BLaER1 (cell line): ENCODE measurements around the gene TM4SF4.

Experiments
- H3K27ac ChIP-seq: shearing (Covaris generic); formaldehyde crosslinking; 2 replicates; pipeline ENCODE4 v1.8.1; 2022
- H3K27me3 ChIP-seq: shearing (Covaris generic); formaldehyde crosslinking; 2 replicates; pipeline ENCODE4 v1.8.1; 2022
- H3K36me3 ChIP-seq: shearing (Covaris generic); formaldehyde crosslinking; 2 replicates; pipeline ENCODE4 v1.8.1; 2022
- H3K4me1 ChIP-seq: shearing (Covaris generic); formaldehyde crosslinking; 2 replicates; pipeline ENCODE4 v1.8.1; 2022
- H3K4me2 ChIP-seq: shearing (Covaris generic); formaldehyde crosslinking; 2 replicates; pipeline ENCODE4 v1.8.1; 2022
- H3K4me3 ChIP-seq: shearing (Covaris generic); formaldehyde crosslinking; 2 replicates; pipeline ENCODE4 v1.8.1; 2022
- H3K9ac ChIP-seq: shearing (Covaris generic); formaldehyde crosslinking; 2 replicates; pipeline ENCODE4 v1.8.1; 2022
- H3K9me3 ChIP-seq: shearing (Covaris generic); formaldehyde crosslinking; 2 replicates; pipeline ENCODE4 v1.8.1; 2022
- H4K20me1 ChIP-seq: shearing (Covaris generic); formaldehyde crosslinking; 2 replicates; pipeline ENCODE4 v1.8.1; 2022
- Cebpa-rat ChIP-seq: shearing (Covaris generic); IDR thresholded peaks from 2 replicates; pipeline ENCODE4 v1.8.1; 2022

Gene TM4SF4

GRCh38 chr3:149480326-149481017 lies 6.0 kb downstream of the TM4SF4 start:
- Histone ChIP-seq H3K4me1 (no peaks in the 10 kb centered on the region), H3K4me2 (no peak overlapping the region), H3K27ac (no peak overlapping the region), H3K36me3 (no peaks in the 10 kb centered on the region), H3K9ac (no peak overlapping the region), H3K27me3 (no peaks in the 10 kb centered on the region), H3K4me3 (no peak overlapping the region), H3K9me3 (no peaks in the 10 kb centered on the region), H4K20me1 (no peaks in the 10 kb centered on the region)
- no peak for TF ChIP-seq Cebpa-rat

GRCh38 chr3:149481056-149481455 lies 6.6 kb downstream of the TM4SF4 start:
- no peaks in the 10 kb centered on the region for H3K4me1 ChIP-seq
- no peaks in the 10 kb centered on the region for H3K27me3 ChIP-seq
- H3K9ac ChIP-seq: no peak overlapping the region
- H3K36me3 ChIP-seq: no peaks in the 10 kb centered on the region
- TF ChIP-seq Cebpa-rat: no peak
- no peak overlapping the region for H3K27ac ChIP-seq
- H3K4me3 ChIP-seq: no peak overlapping the region
- H3K4me2 ChIP-seq: no peak overlapping the region
- H3K9me3 ChIP-seq: no peaks in the 10 kb centered on the region
- H4K20me1 ChIP-seq: no peaks in the 10 kb centered on the region

DNA sequence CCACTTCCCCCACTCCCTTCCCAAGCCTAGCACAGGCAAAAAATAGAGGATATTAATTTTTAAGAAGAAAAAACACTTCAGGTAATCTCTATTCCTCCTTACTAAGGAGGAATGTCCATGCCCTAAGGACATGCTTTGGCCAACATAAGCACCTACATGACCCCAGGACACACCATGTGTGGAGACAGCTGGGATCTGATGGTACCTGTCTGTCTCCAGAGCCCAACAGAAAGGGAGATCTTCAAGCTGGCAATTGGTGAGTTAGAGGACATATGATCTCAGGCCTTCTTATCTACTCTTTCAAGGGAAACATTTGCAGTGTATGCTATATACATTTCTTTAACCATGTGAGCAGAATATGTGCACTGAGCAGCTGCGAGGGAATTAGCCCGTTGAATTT lies 7.0 kb downstream of the TM4SF4 start:
- no peak overlapping the region for H3K9ac ChIP-seq
- no peaks in the 10 kb centered on the region for H3K27me3 ChIP-seq
- H3K36me3 ChIP-seq: no peaks in the 10 kb centered on the region
- H3K27ac ChIP-seq: no peak overlapping the region
- no peaks in the 10 kb centered on the region for H3K4me1 ChIP-seq
- H4K20me1 ChIP-seq: no peaks in the 10 kb centered on the region
- H3K4me2 ChIP-seq: no peak overlapping the region
- no peak overlapping the region for H3K4me3 ChIP-seq
- TF ChIP-seq Cebpa-rat: no peak
- H3K9me3 ChIP-seq: no peaks in the 10 kb centered on the region

- Histone ChIP-seq H4K20me1 (no peaks in the 10 kb centered on the region), H3K9ac (no peak overlapping the region), H3K27ac (no peak overlapping the region), H3K9me3 (no peaks in the 10 kb centered on the region), H3K4me3 (no peak overlapping the region), H3K36me3 (no peaks in the 10 kb centered on the region), H3K4me1 (no peaks in the 10 kb centered on the region), H3K27me3 (no peaks in the 10 kb centered on the region), H3K4me2 (no peak overlapping the region)
- no peak for TF ChIP-seq Cebpa-rat
Observed at GRCh38 chr3:149486726-149487125, 12.2 kb downstream of the TM4SF4 start.

DNA sequence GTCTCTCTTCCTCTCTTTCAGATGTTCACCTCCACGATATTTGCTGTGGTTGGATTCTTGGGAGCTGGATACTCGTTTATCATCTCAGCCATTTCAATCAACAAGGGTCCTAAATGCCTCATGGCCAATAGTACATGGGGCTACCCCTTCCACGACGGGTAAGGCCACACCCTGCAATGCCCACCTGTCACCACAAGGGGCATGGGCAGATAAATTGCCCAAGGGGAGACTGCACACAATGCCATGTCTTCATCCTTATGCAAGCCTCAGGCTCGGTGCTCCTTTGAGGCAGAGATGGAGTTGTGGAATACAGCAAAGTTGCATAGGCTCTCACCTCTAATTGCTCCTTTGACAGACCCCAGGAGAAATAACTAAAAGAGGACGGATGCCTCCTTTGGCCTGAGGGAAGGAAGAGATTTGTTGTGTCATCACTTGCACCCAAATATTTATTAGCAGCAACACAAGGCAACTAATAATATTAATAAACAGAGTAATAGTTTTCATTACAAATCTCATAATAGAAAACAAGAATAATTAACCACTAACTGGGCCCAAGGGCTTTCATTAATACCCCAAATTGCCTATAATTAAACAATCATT lies 13.2 kb downstream of the TM4SF4 start:
- Histone ChIP-seq H3K27ac (no peak overlapping the region), H4K20me1 (no peaks in the 10 kb centered on the region), H3K36me3 (no peaks in the 10 kb centered on the region), H3K9ac (no peak overlapping the region), H3K27me3 (no peaks in the 10 kb centered on the region), H3K4me2 (no peak overlapping the region), H3K4me3 (no peak overlapping the region), H3K4me1 (no peaks in the 10 kb centered on the region), H3K9me3 (no peaks in the 10 kb centered on the region)
- TF ChIP-seq Cebpa-rat: no peak

DNA sequence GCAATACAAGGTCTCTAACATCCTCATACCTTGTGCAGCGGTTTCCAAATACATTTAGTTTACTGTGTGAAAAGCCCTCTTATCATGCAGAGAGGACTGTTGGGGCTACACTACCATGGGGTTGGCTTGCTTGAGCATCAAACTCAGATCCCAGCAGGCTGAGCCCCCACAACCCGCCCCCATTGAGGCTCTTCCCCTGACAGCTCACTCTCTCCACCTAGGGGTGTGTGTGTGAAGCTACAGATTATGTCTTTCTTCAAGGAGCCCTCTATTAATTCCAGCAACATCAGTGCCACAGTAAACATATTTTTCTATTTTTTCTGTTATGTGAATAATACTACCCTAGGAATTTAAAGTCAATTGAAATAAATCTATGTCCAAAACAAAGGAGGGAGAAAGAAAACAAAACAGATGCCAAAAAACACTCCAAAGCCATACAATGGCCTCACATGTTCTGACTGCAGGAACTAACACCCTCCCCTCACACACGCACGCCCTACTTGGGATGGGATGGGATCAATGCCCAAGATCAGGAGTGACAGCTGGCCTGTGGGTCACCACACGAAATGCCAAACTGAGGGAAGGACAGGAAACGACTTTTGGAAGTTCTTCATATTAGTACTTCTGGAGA lies 14.7 kb downstream of the TM4SF4 start:
- Histone ChIP-seq H3K27ac (no peak overlapping the region), H3K9me3 (no peaks in the 10 kb centered on the region), H3K4me2 (no peak overlapping the region), H3K9ac (no peak overlapping the region), H3K36me3 (no peaks in the 10 kb centered on the region), H3K27me3 (no peaks in the 10 kb centered on the region), H4K20me1 (no peaks in the 10 kb centered on the region), H3K4me1 (no peaks in the 10 kb centered on the region), H3K4me3 (no peak overlapping the region)
- TF ChIP-seq Cebpa-rat: no peak

DNA sequence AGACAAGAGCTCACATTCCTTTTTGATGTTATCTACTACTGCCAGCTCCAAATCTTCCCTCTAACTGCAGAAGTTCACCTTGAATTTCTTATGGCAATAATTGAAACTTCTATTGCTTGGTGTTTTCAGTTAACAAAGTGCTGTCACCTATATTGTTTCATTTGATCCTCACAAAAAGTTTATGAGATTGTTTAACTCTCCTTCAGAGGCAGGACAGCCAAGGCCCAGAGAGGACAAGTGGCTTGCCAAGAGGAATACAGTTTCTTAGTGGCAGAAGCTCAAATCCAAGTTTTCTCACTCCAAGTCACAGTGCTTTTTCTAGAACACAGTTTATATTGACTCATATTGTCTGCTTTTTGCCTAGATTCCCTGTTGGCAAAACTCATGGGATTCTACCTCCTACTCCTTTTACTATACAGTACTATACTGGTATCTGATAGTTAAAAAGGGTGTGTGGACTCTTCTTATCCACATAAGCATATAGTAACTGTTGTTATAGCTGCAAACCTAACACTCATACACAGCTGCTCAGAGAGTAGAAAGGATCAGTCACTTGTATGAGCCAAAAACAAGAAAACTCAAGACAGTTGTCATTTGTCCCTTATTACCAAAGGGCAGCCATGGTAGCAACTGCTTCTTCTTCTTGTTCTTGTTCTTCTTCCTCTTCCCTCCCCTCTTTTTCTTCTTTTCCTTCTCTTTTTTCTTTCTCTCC lies 15.9 kb downstream of the TM4SF4 start:
- no peak overlapping the region for H3K4me3 ChIP-seq
- no peaks in the 10 kb centered on the region for H3K27me3 ChIP-seq
- no peak overlapping the region for H3K27ac ChIP-seq
- H3K9me3 ChIP-seq: no peaks in the 10 kb centered on the region
- H3K36me3 ChIP-seq: no peaks in the 10 kb centered on the region
- TF ChIP-seq Cebpa-rat: no peak
- H4K20me1 ChIP-seq: no peaks in the 10 kb centered on the region
- H3K4me2 ChIP-seq: no peak overlapping the region
- H3K9ac ChIP-seq: no peak overlapping the region
- no peaks in the 10 kb centered on the region for H3K4me1 ChIP-seq

GRCh38 chr3:149493315-149494021 lies 19.0 kb downstream of the TM4SF4 start:
- no peaks in the 10 kb centered on the region for H3K36me3 ChIP-seq
- TF ChIP-seq Cebpa-rat: no peak
- no peak overlapping the region for H3K9ac ChIP-seq
- no peak overlapping the region for H3K4me3 ChIP-seq
- no peaks in the 10 kb centered on the region for H3K27me3 ChIP-seq
- no peak overlapping the region for H3K27ac ChIP-seq
- no peaks in the 10 kb centered on the region for H3K4me1 ChIP-seq
- no peaks in the 10 kb centered on the region for H4K20me1 ChIP-seq
- H3K9me3 ChIP-seq: no peaks in the 10 kb centered on the region
- H3K4me2 ChIP-seq: no peak overlapping the region

GRCh38 chr3:149494022-149494758 lies 19.7 kb downstream of the TM4SF4 start:
- TF ChIP-seq Cebpa-rat: no peak
- no peaks in the 10 kb centered on the region for H3K9me3 ChIP-seq
- no peaks in the 10 kb centered on the region for H3K4me1 ChIP-seq
- no peaks in the 10 kb centered on the region for H3K27me3 ChIP-seq
- H3K9ac ChIP-seq: no peak overlapping the region
- H3K27ac ChIP-seq: no peak overlapping the region
- H3K4me2 ChIP-seq: no peak overlapping the region
- no peaks in the 10 kb centered on the region for H4K20me1 ChIP-seq
- H3K36me3 ChIP-seq: no peaks in the 10 kb centered on the region
- H3K4me3 ChIP-seq: no peak overlapping the region
